RCC 7860 (cell line): Measurements from ENCODE around the gene FIS1.
"Not testable (repeated sequence)": the region's sequence is repeated elsewhere in the genome, so short reads cannot be mapped to it uniquely, and the experiment has no call there.

Source experiments
- DNase-seq: peaks from one replicate; pipeline ENCODE4 v3.0.0-alpha.2; 2015; ENCODE audit warnings: low spot score
- FAIRE-seq: peaks from 2 replicates; lab custom pipeline; 2012; peaks lifted over from hg19 to GRCh38; lab: Jason Lieb, UNC

The FIS1 gene

GRCh38 chr7:101264102-101264706, 19.3 kb upstream of the FIS1 start:
- not testable (repeated sequence) for DNase-seq

GRCh38 chr7:101258243-101258731, 13.4 kb upstream of the FIS1 start:
- DNase-seq (no peak), FAIRE-seq (no peak)

More at GRCh38 chr7:101264102-101264706, 19.3 kb upstream of the FIS1 start:
- FAIRE-seq = not testable (repeated sequence)

- DNase-seq = no peak
- no peak for FAIRE-seq
Observed at GRCh38 chr7:101255796-101256195, 10.9 kb upstream of the FIS1 start.

GRCh38 chr7:101253199-101253598, 8.3 kb upstream of the FIS1 start:
- not testable (repeated sequence) for DNase-seq, FAIRE-seq

- peak; percentile 92 for FAIRE-seq
- DNase-seq = peak; percentile 95
Observed at GRCh38 chr7:101251871-101252659, 7.2 kb upstream of the FIS1 start.

GRCh38 chr7:101250324-101250723, 5.4 kb upstream of the FIS1 start:
- no peak for DNase-seq
- no peak for FAIRE-seq

- no peak for FAIRE-seq
Observed at GRCh38 chr7:101248276-101248675, 3.4 kb upstream of the FIS1 start.

GRCh38 chr7:101245147-101245668, 327 bp upstream of the FIS1 start:
- FAIRE-seq = no peak
- DNase-seq = no peak

More at GRCh38 chr7:101248276-101248675, 3.4 kb upstream of the FIS1 start:
- no peak for DNase-seq

- FAIRE-seq (no peak), DNase-seq (no peak)
Observed at GRCh38 chr7:101243646-101244374, 1.1 kb downstream of the FIS1 start.

- no peak for DNase-seq
Observed at GRCh38 chr7:101241443-101242349, 3.2 kb downstream of the FIS1 start.

GRCh38 chr7:101241015-101241363, 3.9 kb downstream of the FIS1 start:
- DNase-seq (no peak), FAIRE-seq (no peak)

More at GRCh38 chr7:101241443-101242349, 3.2 kb downstream of the FIS1 start:
- no peak for FAIRE-seq

- FAIRE-seq (no peak), DNase-seq (no peak)
Observed at GRCh38 chr7:101240226-101241014, 4.5 kb downstream of the FIS1 start.

GRCh38 chr7:101239951-101240220, 5.0 kb downstream of the FIS1 start:
- no peak for FAIRE-seq
- DNase-seq = no peak

GRCh38 chr7:101239191-101239950, 5.5 kb downstream of the FIS1 start:
- DNase-seq = no peak
- FAIRE-seq = no peak

GRCh38 chr7:101238226-101239182, 6.4 kb downstream of the FIS1 start:
- DNase-seq (no peak), FAIRE-seq (no peak)

- no peak for DNase-seq
- FAIRE-seq = no peak
Observed at GRCh38 chr7:101237206-101238067, 7.4 kb downstream of the FIS1 start, which contains the start of gene CLDN15. CLDN15 (minus strand) TSS chr7:101237802; CDS start chr7:101237581, 221 bp downstream.
